Measurements from ENCODE around the gene GRID1.

The GRID1 gene

DNA sequence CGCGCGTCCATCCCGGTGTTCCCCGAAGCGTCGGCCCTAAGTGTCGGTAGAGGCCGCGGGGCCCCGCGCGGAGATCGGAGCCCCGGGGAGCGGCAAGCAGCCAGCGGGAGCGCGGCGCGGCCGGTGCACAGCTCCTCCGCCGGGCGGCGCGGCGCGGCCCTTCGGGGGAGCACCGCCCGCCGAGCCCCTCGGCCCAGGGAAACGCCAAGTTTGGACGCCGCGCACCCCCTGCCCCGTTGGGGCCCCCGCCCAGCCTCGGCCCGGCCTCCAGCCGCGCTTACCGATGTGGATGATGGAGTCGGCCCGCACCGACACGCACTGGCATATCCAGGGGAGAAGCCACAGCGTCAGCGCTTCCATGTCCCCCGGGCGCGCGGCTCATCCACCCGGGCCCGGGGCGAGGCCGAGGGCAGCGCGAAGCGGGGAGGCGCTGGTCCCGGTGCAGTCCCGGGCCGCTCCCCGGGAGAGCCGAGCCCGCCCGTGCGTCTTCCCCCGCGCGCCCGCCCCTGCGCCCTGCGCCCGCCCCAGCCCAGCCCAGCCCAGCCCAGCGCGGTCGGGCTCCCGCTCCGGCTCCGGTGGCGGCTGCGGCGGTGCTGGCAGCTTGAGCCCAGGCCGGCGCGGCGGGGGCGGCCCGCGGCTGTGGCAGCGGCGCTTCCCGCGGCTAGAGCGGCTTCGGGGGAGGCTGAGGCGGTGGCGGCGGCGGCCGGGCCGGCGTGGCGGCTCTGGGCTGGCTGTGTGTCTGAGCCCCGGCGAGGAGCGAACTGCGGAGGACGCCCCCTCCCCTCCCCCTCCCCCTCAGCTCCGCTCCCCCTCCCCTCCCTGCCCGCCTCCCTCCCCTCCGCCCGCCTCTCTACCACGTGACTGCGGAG lies at the start of gene GRID1:
GRID1 (minus strand) TSS at position 763 of the 869 bp plus-strand sequence.
- H3K4me1 Mint-ChIP-seq = peaks cover 28% of the 10 kb centered on the region
- no peaks in the 10 kb centered on the region for H3K9me3 Mint-ChIP-seq
- H3K4me3 Mint-ChIP-seq = peak within 1 kb of the TSS; percentile 8
- ATAC-seq = peak; percentile 18
- H3K36me3 Mint-ChIP-seq = no peaks in the 10 kb centered on the region
- H3K27me3 Mint-ChIP-seq = peaks cover 79% of the 10 kb centered on the region
- no peak within 1 kb of the TSS for H3K27ac Mint-ChIP-seq

DNA sequence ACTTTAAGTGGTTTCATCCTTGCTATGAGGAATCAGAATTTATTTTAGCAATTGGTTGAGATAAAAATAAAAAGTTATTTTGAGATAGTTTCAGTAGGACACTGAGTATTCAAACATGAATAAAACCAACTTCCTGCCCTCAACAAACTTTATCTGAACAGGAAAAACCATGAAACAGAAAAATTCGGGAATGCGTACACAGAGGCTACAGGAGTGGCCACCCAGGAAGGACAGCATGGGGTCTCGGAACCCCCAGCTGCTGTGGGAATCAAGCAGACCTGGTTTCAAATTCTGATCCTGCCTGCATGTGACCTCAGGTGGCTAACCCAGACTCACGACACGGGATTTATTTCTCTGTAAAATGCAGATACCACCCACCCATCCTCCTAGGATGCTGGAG lies 49.0 kb upstream of the GRID1 start:
- peaks cover 56% of the 10 kb centered on the region for H3K4me1 Mint-ChIP-seq
- ATAC-seq = no peak
- H3K27ac Mint-ChIP-seq = peak overlapping the region; percentile 66
- H3K36me3 Mint-ChIP-seq = peaks cover 7% of the 10 kb centered on the region
- H3K4me3 Mint-ChIP-seq = no peak overlapping the region
- H3K27me3 Mint-ChIP-seq = no peaks in the 10 kb centered on the region
- peaks cover 6% of the 10 kb centered on the region for H3K9me3 Mint-ChIP-seq

DNA sequence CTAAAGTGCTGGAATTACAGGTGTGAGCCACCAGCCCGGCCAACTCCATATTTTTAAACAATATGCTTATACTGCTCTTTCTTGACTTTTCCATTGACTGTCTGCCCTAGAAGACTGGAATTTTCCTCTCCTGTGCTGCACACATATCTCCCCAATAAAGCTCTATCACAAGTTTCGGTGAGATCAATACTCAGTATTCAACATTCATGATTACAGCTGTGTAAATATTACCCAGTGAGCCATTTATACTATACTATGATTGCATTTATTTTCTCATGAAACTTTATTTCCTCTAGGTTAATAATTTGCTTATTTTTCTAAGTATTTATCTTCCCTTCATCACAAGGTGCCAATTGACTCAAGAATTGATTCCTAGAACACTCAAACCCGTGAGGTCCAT lies 48.5 kb upstream of the GRID1 start:
- no peaks in the 10 kb centered on the region for H3K27me3 Mint-ChIP-seq
- peaks cover 6% of the 10 kb centered on the region for H3K9me3 Mint-ChIP-seq
- peak overlapping the region; percentile 66 for H3K27ac Mint-ChIP-seq
- H3K36me3 Mint-ChIP-seq = peaks cover 7% of the 10 kb centered on the region
- H3K4me3 Mint-ChIP-seq = peak overlapping the region; percentile 39
- H3K4me1 Mint-ChIP-seq = peaks cover 58% of the 10 kb centered on the region
- ATAC-seq = no peak

GRCh38 chr10:86413046-86413728 lies 46.6 kb upstream of the GRID1 start:
- Mint-ChIP-seq H3K36me3 (peaks cover 7% of the 10 kb centered on the region), H3K27ac (peak overlapping the region; percentile 83), H3K4me1 (peaks cover 50% of the 10 kb centered on the region), H3K4me3 (peak overlapping the region; percentile 52), H3K27me3 (no peaks in the 10 kb centered on the region), H3K9me3 (peaks cover 6% of the 10 kb centered on the region)
- ATAC-seq = peak; percentile 93

- Mint-ChIP-seq H3K36me3 (peaks cover 7% of the 10 kb centered on the region), H3K4me1 (peaks cover 47% of the 10 kb centered on the region), H3K27ac (peak overlapping the region; percentile 83), H3K27me3 (no peaks in the 10 kb centered on the region), H3K9me3 (peaks cover 6% of the 10 kb centered on the region), H3K4me3 (peak overlapping the region; percentile 60)
- ATAC-seq = no peak
Observed at GRCh38 chr10:86411852-86412560, 45.4 kb upstream of the GRID1 start.

DNA sequence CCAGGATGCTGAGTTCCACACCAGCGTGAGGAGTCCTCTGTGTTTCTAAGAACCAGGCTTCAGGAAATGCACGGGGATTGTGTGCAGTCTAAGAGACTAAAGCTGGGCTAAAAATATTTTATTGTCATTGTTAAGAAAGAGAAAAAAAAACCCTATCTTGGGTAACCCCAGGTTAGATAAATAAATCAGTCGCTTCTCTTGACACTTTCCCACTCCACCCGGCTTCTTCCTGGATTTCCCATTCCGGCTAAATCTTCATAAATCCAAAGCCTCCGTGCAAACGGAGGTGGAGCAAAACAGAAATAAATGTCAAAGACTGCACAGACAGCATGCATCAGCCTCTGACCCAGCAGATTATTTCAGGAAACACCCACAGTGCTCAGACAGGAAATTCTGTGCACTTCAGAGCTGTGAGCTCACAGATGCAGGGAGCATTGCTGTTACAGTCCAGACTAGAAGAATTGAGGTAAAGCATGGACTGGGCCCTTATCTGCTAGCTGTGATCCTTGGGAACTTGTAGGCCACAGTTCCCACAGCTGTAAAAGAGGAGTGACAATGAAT lies 44.8 kb upstream of the GRID1 start:
- peak overlapping the region; percentile 83 for H3K27ac Mint-ChIP-seq
- peaks cover 47% of the 10 kb centered on the region for H3K4me1 Mint-ChIP-seq
- peaks cover 7% of the 10 kb centered on the region for H3K36me3 Mint-ChIP-seq
- peaks cover 6% of the 10 kb centered on the region for H3K9me3 Mint-ChIP-seq
- peak overlapping the region; percentile 60 for H3K4me3 Mint-ChIP-seq
- H3K27me3 Mint-ChIP-seq = no peaks in the 10 kb centered on the region
- ATAC-seq = peak; percentile 77

- Mint-ChIP-seq H3K36me3 (peaks cover 7% of the 10 kb centered on the region), H3K4me1 (peaks cover 42% of the 10 kb centered on the region), H3K27ac (peak overlapping the region; percentile 83), H3K9me3 (peaks cover 6% of the 10 kb centered on the region), H3K4me3 (no peak overlapping the region), H3K27me3 (no peaks in the 10 kb centered on the region)
- no peak for ATAC-seq
Observed at GRCh38 chr10:86410542-86411124, 44.0 kb upstream of the GRID1 start.

GRCh38 chr10:86409183-86409582 lies 42.6 kb upstream of the GRID1 start:
- no peak overlapping the region for H3K27ac Mint-ChIP-seq
- peaks cover 7% of the 10 kb centered on the region for H3K36me3 Mint-ChIP-seq
- no peak for ATAC-seq
- H3K4me3 Mint-ChIP-seq = no peak overlapping the region
- H3K4me1 Mint-ChIP-seq = peaks cover 33% of the 10 kb centered on the region
- peaks cover 6% of the 10 kb centered on the region for H3K9me3 Mint-ChIP-seq
- no peaks in the 10 kb centered on the region for H3K27me3 Mint-ChIP-seq

- no peak for ATAC-seq
- H3K27me3 Mint-ChIP-seq = no peaks in the 10 kb centered on the region
- no peak overlapping the region for H3K4me3 Mint-ChIP-seq
- no peaks in the 10 kb centered on the region for H3K9me3 Mint-ChIP-seq
- peaks cover 17% of the 10 kb centered on the region for H3K4me1 Mint-ChIP-seq
- no peaks in the 10 kb centered on the region for H3K36me3 Mint-ChIP-seq
- no peak overlapping the region for H3K27ac Mint-ChIP-seq
Observed at GRCh38 chr10:86403183-86403797, 36.7 kb upstream of the GRID1 start.

GRCh38 chr10:86402283-86402941 lies 35.8 kb upstream of the GRID1 start:
- peak overlapping the region; percentile 95 for H3K27ac Mint-ChIP-seq
- no peak for ATAC-seq
- no peaks in the 10 kb centered on the region for H3K36me3 Mint-ChIP-seq
- H3K9me3 Mint-ChIP-seq = no peaks in the 10 kb centered on the region
- peaks cover 17% of the 10 kb centered on the region for H3K4me1 Mint-ChIP-seq
- no peaks in the 10 kb centered on the region for H3K27me3 Mint-ChIP-seq
- no peak overlapping the region for H3K4me3 Mint-ChIP-seq

GRCh38 chr10:86401588-86402282 lies 35.1 kb upstream of the GRID1 start:
- H3K36me3 Mint-ChIP-seq = no peaks in the 10 kb centered on the region
- no peak for ATAC-seq
- H3K4me3 Mint-ChIP-seq = peak overlapping the region; percentile 92
- H3K27me3 Mint-ChIP-seq = no peaks in the 10 kb centered on the region
- peak overlapping the region; percentile 95 for H3K27ac Mint-ChIP-seq
- no peaks in the 10 kb centered on the region for H3K9me3 Mint-ChIP-seq
- H3K4me1 Mint-ChIP-seq = peaks cover 17% of the 10 kb centered on the region

DNA sequence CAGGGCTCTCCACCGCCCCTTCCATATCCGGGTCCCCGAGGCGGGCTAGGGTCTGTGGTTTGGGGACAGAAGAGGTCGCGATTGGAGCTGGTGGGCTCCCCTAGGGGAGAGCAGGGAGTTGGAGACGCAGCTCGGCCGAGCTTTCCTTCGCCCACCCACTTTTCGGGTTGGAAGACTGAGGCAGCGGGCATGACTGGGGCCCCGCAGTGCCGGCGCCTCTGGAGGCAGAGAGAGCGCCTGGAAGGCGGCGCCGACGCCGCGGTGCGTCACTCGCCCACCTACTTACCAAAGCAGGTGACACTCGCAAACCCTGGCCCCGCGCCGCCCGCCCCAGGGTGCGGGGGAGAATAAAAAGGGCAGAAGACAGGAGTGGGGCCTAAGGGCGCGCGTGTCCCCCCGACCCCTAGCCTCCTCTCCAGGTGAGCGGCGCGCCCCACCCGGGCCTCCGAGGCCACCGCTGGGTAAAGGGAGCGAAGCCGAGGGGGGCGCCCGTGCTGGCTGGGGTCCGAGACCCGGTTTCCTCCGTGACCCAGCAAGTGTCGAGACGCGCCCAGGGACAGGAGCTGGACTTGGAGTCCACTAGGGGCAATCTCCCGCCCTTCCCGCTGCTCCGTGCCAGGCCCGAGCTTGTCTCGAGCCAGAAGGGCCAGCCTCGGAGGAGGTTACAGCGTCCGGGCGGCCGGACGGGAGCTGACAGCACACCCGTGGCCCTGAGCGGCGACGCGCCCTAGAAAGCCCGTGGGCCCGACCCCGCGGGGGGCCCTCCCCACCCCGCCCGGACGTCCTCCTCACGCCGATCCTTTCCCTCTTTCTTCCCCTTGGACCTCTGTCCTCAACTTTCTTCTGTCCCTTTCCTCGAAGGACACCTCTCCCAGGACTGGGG lies 34.4 kb upstream of the GRID1 start:
- no peaks in the 10 kb centered on the region for H3K27me3 Mint-ChIP-seq
- H3K36me3 Mint-ChIP-seq = no peaks in the 10 kb centered on the region
- peaks cover 17% of the 10 kb centered on the region for H3K4me1 Mint-ChIP-seq
- peak; percentile 76 for ATAC-seq
- H3K27ac Mint-ChIP-seq = peak overlapping the region; percentile 95
- peak overlapping the region; percentile 92 for H3K4me3 Mint-ChIP-seq
- H3K9me3 Mint-ChIP-seq = no peaks in the 10 kb centered on the region
